Activated CD8-positive, alpha-beta memory T cell treated with anti-CD3 and anti-CD28 coated beads, Interleukin-2, amount 50 U/mL, for 24 hours (primary cell): ENCODE results near the gene PLXNA4.

ENCODE experiments used
- DNase-seq: peaks from one replicate; pipeline ENCODE4 v3.0.0-alpha.2; 2020; ENCODE audit errors: extremely low read depth

PLXNA4 gene

DNA sequence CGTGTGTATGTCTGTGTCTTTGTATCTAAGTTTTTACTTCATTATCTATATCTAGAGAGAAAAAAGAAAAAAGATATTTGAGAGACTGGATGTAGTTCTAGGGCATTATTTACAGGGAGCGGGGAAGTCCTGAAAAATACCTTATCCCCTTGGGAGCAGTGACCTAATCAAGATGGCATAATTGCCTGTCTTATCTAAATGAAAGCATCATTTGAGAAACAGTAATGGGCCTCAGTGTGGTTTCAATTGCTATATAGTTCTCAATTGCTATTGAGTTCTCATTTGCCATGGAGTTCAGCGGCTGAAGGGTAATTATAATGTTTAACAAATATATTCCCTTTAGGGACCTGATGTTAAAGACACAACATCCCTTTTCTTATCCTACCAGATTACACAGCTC, 216.5 kb downstream of the PLXNA4 start:
- no peak for DNase-seq

DNA sequence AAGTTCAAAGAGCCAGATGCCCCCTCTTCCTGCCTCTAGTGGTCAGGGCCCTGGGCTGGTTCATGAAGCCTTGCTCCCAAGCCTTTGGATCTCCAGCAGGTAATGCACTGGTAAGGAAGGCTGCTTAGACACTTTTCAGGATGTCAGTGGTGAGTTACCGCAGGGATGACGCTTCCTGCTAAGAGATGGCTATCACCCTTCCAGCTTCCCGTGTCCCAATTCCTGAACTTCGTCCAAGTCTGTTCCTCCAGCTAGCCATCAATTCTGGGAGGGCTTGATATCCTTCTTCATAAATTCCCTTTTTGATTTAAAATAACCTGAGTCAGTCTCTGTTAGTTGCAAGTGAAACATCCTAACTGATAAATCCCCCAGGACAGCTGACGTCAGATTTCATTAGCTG, 221.2 kb downstream of the PLXNA4 start:
- DNase-seq, result no peak

DNA sequence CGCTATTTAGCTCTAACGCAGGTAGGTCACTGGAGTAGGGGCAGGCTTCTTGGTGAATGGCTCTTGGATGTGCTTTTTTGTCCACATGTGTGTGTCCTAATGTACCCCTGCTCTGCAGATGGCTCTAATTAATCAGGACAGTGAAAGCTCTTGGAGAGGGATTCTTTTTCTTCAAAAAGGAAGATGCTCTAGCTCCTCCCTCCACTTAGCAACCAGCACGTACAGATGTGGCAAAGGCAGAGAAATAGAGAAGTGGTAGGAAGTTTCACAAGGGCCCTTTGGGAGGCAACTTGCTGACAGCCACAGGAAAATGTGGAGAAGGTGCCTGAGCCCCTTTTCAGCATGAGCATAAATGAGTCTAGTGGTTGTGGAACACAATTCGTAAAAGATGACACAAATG, 221.7 kb downstream of the PLXNA4 start:
- no peak for DNase-seq

DNA sequence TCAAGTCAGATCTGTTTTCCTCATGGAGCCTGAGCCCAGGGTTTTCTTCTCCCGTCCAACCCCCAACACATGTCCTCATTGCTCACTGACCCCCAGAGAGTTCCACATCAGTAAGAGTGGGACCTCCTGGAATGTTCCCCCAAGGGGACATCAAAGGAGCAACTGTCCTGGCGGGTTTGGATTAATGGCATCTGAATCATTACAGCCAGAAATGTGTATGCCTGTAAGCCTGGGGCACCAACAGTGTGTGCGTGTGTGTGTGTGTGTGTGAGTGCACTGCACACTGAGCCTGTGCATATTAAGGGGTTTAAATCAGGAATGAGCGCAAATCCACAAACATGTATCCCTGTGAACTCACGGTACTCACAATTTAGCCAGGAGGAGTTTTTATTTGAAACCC, 222.3 kb downstream of the PLXNA4 start:
- DNase-seq, result no peak

DNA sequence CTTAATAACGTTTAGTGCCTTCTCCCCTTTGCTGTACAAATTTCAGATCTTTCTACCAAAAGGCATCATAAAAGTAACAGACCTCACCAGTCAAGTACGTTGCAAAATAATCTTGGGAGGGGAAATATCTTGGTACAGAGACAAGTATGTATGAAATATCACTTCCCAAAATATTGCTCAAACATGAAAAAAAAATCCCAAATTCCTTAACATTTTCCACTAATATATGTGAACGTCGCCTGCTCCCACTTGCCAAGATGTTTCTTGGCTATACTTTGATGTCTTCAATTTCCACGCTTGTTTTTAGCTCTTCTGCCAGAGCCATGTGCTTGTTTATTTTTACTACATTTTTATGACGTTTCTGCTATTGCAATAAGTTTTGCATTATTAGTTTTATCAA, 223.5 kb downstream of the PLXNA4 start:
- no peak for DNase-seq

DNA sequence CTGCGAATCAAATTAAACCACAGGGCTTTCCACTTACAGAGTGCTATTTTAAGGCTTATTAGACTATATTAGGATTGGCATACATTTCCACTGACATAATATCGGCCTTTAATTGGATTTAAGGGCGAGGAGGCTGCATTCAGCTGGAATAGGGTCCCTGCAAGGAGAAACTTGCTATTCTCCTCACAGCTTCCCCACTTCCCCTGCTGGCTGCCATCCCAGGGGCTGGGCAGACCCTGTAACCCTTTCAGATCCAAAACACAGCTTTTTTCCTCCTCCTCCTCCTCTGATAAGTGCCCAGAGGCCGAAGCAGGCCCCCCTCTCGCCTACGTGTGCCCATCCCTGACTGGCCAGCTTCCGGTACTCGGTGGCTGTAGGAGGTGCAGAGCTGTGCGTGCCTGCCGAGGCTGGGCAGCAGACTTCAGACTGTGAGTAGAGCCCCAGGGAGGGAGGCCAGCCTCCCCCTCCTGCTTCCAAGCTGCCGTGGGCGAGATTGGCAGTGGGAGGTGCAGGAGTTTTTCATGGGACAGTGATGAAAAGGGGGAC, 224.2 kb downstream of the PLXNA4 start:
- no peak for DNase-seq

DNA sequence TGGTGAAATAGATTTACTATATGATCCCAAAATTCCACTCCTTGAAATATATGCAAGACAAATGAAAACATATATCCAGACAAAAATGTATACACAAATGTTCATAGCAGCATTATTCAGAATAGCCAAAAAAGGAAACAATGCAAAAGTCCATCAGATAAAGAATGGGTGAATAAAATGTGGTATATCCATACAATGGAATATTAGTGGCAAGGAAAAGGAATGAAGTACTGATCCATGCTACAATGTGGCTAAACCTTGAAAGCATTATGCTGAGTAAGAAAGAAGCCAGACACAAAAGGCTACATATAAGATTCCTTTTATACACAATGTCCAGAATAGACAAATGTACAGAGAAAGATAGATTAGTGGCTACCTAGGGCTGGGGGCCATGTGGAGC, 225.5 kb downstream of the PLXNA4 start:
- no peak for DNase-seq

DNA sequence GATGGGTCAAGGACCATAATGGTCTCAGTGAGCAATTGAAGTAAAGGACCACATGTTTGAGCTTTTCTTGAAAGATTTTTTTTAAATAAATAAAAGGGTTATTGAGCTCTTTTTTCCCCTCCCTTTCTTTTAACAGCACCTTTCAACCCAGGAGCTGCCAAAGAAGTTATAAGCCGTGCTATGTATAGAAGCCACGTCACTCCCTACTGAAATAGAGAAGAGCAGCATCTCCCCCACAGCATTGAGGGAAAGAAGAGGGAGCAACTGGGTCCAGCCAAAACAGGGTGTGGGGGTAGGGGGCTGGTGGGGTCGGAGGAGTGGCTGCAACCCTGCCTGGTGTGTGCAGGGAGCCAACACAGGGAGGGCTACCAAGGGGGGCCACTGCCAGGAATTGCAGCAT, 227.2 kb downstream of the PLXNA4 start:
- DNase-seq, result no peak

DNA sequence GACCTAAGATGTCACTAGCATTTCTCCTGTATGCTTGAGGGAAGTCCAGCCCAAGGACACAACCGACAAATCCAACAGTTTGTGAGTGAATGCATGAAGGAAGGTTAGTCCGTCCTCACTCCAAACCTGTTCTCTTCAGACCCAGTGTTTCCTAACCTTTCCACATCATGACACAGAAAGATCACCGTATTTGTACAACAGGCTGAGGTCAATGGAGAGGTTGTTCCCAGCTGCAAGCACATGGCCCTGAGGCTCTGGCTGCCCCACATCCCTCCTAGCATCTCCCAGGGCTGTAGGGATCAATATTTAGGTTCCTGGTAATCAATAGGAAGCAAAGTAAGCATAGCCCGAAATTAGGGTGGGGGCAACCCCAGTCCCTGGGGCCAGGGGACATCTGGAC, 227.9 kb downstream of the PLXNA4 start:
- no peak for DNase-seq

DNA sequence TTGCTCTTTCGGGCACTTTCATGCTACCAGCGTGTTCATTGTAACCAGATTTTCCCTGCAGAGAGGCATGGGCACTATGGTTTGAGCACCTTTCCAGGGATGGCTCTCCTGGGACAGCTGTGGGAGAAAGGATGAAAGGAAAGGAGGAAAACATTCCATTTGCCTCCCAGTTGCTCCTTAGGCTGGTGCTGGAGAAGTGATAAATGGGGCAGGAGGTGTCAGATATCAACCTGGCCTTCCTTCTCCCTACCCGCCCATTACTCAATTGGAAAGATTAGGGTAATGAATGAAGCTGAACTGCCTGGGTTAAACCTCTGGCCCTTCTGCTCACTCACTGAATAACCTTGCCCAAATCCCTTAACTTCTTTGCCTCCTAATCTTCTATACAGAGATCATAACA, 228.4 kb downstream of the PLXNA4 start:
- DNase-seq, result no peak

DNA sequence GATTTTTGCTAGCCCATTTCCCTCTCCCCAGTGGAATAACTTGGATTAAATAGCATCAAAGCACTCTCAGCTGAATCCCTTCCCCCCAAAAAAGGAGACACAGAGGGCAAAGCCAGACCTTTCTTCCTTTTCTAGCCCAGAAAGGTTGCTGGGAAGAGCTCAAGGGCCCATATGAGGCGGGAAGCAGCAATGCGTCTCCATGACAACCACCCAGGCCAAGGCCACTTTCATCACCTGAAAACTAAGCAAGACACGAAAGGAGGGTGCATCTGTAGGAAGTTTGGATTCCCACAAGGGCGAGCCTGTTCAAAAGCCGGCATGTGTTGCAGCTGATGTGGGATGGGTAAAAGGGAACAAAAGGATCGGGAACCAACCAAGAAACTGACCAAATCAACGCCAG, 229.1 kb downstream of the PLXNA4 start:
- DNase-seq, result no peak

DNA sequence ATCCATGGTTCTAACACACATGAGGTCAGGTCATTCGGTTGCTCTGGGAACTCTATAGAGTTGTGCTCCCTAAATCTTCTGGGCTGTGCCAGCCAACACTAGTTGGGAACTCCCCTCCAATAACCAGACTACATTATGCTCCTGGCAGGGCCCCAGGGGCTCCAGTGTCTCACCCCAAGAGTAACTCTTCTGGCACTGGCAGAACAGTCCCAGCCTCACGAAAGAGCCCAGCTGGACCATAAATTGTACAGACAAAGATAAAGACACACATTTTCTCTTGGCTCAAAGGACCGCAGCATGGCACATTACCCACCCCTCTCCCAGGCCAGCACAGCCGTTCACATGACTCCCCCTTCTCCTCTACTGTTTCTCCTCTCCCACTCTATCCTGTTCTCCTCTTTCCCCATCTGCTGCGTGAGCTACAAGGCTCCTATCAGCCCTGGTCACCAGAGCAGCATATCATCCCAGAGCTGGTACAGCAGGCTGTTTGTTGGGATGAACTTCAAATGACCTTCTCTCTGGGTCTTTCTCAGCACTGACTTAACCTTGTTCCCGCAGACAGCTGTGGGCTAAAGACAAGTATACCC, 230.6 kb downstream of the PLXNA4 start:
- no peak for DNase-seq

DNA sequence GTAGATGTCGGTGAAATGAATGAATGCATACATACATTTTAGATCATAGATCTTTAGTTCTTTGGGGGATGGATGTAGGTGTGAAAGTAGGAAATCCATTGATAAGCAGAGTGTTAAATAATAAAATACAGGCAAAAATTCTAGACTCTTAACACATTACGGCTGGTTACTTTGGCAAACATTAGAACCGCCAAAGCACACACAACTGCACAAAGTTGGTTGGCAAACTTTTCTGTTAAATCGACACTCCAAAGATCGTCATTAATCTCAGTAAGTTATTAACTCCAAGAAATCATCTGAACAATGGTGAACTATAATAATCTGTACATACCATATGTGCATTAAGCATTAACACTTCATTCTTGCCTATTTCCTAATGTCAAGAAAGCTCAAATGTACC, 231.2 kb downstream of the PLXNA4 start:
- no peak for DNase-seq

DNA sequence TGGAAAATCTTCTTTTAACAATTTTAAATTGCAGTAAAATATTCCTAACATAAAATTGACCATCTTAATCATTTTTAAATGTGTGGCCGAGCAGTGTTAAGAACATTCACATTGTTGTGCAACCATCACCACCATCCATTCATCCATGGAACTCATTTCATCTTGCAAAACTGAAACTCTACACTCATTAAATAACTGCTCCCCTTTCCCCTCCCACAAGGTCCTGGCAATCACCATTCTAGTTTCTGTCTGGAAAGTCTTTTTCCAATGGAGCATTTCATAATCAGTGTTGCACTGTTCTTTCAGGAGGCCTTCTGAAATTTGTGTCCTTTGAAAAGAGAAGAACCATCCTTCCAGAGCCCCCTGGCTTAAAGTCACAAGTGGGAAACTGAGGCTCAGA, 233.1 kb downstream of the PLXNA4 start:
- DNase-seq, result no peak

DNA sequence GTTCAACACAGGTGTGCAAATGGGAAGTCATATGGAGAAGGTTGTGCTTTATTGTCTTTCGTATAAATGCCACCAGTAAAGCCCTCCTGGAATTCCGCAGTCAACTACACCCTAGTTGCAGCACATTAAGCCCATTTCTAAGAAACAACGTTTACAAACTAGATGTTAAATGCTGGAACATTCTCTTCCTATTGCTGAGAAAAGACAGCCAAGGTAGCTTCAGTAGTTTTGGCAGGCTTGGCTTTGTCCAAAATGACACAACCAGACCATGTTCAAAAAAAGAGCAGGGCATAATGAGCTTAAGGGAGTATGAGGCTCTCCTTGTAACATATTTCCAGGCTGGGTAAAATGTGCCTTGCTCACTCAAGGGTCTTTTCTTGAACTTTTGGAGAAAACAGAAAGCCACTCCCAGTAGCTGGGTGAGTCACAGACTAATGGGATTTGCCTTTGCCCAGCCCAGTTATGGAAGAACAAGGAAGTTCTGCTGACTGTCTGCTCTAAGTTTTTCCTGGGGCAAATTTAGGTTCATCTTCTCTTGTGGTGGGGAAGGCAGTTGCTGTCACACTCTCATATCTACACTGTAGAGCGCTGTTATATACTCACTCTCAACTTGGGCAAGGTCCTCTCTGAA, 238.7 kb downstream of the PLXNA4 start:
- no peak for DNase-seq

DNA sequence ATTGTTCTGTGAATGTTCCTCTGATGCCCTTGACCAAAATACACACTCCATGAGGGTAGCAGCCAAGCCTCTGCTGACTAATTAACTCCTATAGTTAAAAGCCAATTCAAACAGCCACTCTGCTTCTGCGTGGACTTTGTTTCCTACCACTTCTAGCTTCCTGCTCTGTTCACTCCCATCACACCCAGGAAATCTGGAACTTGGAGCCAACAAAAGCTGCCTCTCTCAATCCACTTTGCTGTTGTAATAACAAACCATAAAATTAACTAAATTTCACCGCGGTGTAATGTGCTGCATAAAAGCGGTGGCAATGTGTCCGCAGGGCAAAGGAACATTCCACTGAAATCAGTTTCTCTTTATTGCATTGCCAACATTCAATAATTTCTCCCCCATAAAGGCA, 239.5 kb downstream of the PLXNA4 start:
- DNase-seq, result no peak

DNA sequence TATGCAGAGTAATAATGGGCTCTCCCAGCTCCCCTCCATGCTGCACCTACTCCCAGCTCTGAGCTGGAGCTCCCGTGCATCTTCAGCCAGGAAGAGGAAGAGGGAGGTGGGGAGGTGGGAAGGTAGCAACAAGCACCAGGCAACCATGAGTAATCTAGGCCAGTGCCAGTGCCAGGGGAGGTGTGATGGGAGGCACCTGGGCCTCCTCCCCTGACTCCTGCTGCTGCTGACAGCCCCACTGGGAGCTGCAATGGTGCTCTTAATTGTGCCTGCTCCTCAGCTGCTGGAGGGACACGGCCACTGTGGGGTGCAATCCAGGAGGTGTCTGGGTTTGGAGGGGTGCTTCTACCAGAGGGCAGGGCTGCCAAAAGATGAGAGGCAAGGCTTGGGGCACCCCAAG, 243.0 kb downstream of the PLXNA4 start:
- DNase-seq, result no peak

DNA sequence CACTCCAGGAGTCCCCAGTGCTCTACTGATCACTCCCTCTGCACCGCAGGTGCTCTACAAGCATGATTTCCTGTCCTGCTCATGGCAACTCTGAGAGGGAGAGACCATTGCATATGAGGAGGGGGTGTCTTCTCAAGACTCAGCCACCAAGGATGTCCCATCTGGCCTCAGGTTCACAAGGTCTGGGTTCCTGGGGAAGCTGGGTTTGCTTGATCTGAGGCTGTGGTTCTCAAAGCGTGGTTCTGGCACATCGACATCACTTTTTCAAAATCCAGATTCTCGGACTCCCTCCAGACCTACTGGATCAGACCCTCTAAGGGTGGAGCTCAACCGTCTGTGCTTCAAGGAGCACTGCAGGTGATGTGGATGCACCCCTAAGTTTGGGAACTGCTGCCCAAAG, 247.5 kb downstream of the PLXNA4 start:
- DNase-seq, result no peak

DNA sequence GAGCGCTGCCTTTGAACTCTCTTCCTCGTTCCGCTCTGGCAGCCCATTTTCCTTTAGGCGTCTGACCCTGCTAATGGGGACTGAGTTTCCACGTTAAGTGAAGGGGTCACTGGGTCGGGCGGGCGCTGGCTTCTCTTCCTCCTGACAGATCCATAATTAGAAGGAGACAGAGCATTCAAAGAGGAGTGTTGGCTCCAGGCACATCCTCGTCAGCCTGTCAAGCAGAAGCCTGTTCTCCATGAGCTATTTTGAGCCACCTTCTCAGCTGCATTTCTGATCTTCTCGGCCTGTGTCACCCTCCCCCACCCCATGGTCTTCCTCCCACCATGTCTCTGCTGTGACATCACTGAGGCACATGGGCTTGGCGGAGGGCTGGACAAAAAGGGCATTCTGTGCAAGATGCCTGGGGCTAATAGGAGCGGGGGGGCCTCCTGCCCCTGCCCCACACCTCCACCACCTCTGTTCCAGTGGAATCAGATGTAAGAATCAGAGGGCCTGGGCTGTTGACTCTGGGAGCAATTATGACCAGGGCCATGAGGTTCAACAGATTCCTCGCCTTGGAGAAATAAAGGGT, 248.1 kb downstream of the PLXNA4 start:
- no peak for DNase-seq

DNA sequence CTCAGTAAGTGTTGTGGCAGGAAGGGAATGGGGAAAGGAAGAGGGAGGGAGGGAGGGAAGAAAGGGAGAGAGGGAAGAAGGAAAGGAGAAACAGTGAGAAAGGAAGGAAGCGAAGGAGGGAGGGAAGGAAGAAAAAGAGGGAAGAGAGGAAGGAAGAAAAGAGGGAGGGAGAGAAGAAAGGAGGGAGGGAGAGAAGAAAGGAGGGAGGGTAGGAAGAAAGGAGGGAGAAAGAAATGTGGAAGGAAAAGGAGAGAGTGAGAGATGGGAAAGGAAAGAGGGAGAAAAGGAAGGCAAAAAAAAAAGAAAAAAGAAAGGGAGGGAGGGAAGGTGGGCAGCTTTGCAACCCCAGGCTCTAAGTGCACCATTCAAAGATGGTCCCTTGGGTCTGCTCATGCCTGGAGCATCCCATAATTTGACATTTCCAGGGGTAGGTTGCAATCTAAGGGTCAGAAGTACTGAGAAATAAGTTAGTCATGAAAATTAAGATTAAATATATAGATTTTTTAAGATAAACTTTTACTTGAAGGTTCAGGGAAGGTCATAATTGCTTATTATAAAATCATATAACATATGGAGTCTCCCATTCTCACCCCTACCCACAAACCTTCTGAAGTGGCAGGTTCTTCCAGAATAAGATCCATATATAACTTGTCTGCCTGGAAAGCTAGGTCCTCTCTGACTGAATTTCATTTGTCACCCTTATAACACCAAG, 249.2 kb downstream of the PLXNA4 start:
- DNase-seq, result no peak

DNA sequence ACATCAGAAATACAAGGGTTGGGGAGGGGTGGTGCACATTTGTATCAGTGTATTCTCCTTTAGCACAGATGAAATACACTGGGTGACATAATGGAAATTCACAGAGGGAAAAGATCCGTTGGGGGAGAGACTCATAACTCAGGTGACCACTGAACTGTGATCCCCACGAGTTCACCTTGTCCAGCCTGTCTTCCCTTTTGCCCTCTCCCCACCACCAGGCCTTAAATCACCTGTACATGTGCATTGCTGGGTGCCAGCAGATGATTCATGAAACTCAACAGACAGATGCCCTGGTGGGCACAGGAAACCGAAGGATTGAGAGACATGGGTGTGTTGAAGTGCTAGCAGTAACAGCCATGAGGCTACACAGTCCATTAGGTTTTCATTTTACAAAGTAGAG, 253.3 kb downstream of the PLXNA4 start:
- DNase-seq, result no peak

DNA sequence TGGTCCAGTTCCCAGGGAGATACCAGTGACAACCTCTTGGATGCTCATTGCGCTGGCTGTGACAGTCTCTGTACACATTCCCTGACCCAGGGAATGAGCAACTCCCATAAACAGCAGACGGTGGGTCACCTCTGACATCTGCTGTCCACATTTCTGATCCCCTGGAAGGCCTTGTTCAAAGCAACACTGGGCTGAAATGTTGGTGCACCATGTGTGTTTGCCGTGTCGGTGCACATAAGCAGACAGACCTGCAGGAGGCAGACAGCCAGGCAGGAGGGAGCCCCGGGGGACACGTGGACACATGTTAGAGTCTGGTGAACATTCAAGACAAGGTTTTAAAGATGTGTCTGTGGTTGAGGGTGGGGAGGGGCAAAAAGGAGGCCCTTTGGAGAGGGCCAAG, 254.9 kb downstream of the PLXNA4 start:
- DNase-seq, result no peak

DNA sequence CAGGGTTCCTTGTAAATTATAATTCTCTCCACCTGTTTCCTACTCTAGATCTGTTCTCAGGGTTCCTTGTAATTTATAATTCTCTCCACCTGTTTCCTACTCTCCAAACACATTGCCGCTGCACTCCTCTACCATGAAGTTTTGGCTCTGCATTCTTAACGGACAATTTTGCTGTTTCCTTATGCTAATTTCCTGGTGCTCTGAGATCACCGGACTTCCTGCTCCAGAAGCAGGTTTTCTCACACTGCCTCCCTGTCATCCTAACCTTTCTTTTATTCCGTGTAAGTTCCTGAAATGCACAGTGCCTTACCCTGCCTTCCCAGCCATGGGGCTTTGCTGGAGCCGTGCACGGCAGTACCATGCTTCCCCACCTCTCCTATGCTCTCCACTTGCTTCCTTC, 256.8 kb downstream of the PLXNA4 start:
- no peak for DNase-seq
